Esophagus muscularis mucosa (tissue), 4 donors: Measurements from ENCODE around the gene NUDT21. TPM values are rescaled to one million over a fixed set of nuclear protein-coding genes. Genes with fewer than 3 reads are reported as not detected.

Source experiments
- DNase-seq: peaks from one replicate; pipeline ENCODE4 v3.0.0-alpha.2; 2017; ENCODE audit errors: extremely low spot score
- H3K27ac ChIP-seq, 4 donors: fragments of 200-600 bp; sonication (generic); replicated peaks in 1 of 4; 1 replicate in 3 of 4; 2 replicates in 1 of 4; pipeline ENCODE4 v1.5.1; 2016 to 2019; ENCODE audit warnings: mild to moderate bottlenecking in 1 of 4
- H3K27me3 ChIP-seq, 4 donors: fragments of 200-600 bp; sonication (generic); one replicate each; pipeline versions ENCODE4 v1.5.1 to v1.6.0; 2016 to 2019
- H3K36me3 ChIP-seq, 4 donors: fragments of 200-600 bp; sonication (generic); one replicate each; pipeline ENCODE4 v1.5.1; 2016 to 2019
- H3K4me1 ChIP-seq, 4 donors: fragments of 200-600 bp; sonication (generic); one replicate each; pipeline ENCODE4 v1.5.1; 2016 to 2019
- H3K4me3 ChIP-seq, 4 donors: fragments of 200-600 bp; sonication (generic); 1 replicate in 2 of 4; 2 replicates in 2 of 4; pipeline ENCODE4 v1.5.1; 2016 to 2019; ENCODE audit warnings: mild to moderate bottlenecking in 4 of 4, moderate library complexity in 1 of 4
- H3K9me3 ChIP-seq, 4 donors: fragments of 200-600 bp; sonication (generic); 1 replicate in 3 of 4; 2 replicates in 1 of 4; pipeline ENCODE4 v1.5.1; 2016 to 2019
- EP300 ChIP-seq: sonication (generic); formaldehyde crosslinking; IDR thresholded peaks from one replicate; pipeline ENCODE4 v1.6.1; 2017; ENCODE audit warnings: antibody characterized with exemption
- POLR2A ChIP-seq: fragments of 450-650 bp; IDR thresholded peaks from one replicate; pipeline ENCODE4 v1.6.1; 2017; ENCODE audit warnings: antibody characterized with exemption, moderate library complexity, mild to moderate bottlenecking, low read depth
- POLR2AphosphoS5 ChIP-seq, 2 donors: sonication (generic); formaldehyde crosslinking; IDR thresholded peaks; one replicate each; pipeline ENCODE4 v1.6.1; 2017; ENCODE audit warnings: antibody characterized with exemption in 2 of 2
- WGBS: methylation state at CpG from one replicate; pipeline ENCODE4 v1.1.5; 2018; 5-methylcytosine and 5-hydroxymethylcytosine counted together
- intact Hi-C: fragments of 100-400 bp; cut with DNase I; formaldehyde crosslinking; loops from one replicate; pipeline ENCODE4 v1.15.1; 2023
- total RNA-seq, 4 donors: library from RNA; depleted of rRNA; stranded (reverse); fragments of >200 nt; gene quantifications; one replicate each; pipeline versions ENCODE4 v1.1.0 to v1.2.1, GENCODE V29; 2016
- TF ChIP-seq, protein P1 (sequence below), 3 experiments: fragments of 200-600 bp in 2 of 3; fragments of 450-650 bp in 1 of 3; sonication (generic) in 2 of 3; IDR thresholded peaks; one replicate each; pipeline ENCODE4 v1.5.1; 2017 to 2019; ENCODE audit warnings: antibody characterized with exemption in 3 of 3, mild to moderate bottlenecking in 2 of 3, moderate library complexity in 1 of 3

The NUDT21 gene
- total RNA-seq, 4 donors from 2014 or later: 35.5 to 46.7 (median 39.9) TPM

DNA sequence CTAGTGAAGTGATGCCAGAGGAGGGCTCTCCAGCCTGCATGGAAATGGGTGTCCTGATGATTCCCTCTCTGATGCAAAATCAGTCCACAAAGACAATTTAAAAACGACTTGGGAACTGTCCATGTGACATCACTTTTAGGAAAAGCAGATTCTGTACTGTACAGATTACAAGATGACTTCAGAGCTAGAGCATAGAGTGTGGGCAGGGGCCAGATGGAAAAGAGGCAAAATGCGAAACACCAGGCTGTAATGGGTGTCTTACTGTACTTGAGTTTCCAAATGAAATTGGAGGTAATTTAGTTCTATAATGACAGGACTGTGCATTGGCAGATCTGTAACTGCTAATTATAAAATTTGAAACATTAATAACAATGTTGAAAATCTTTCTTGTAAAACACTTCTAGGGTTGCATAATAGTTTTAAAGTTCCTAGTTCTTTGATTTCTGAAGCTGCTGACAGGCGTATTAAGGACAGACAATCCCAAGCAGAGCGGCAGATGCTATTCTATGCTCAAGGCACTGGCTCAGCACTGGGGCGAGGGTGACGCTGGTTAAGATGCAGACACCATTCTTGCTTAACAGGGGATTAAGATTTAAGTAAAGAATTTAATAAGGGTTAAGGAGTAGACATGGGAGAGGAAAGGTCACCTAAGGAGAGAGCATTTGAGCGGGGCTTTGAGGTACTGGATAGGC lies 29.8 kb upstream of the NUDT21 start:
- DNase-seq: no peak
- Histone ChIP-seq H3K27me3 (no peaks in the 10 kb centered on the region), H3K4me1 (no peaks in the 10 kb centered on the region), H3K36me3 (peaks cover 47 to 96% (median 81%) of the 10 kb centered on the region in 4 donors), H3K9me3 (no peaks in the 10 kb centered on the region), H3K27ac (no peak overlapping the region), H3K4me3 (no peak overlapping the region)
- intact Hi-C loops: no loop called here
- WGBS: 88% methylated on average over 7 of the region's 7 CpGs
- no peak for TF ChIP-seq POLR2AphosphoS5 (IDR thresholded peaks at IDR 0.05)
- no peak for TF ChIP-seq POLR2A
- TF ChIP-seq, protein P1, sequence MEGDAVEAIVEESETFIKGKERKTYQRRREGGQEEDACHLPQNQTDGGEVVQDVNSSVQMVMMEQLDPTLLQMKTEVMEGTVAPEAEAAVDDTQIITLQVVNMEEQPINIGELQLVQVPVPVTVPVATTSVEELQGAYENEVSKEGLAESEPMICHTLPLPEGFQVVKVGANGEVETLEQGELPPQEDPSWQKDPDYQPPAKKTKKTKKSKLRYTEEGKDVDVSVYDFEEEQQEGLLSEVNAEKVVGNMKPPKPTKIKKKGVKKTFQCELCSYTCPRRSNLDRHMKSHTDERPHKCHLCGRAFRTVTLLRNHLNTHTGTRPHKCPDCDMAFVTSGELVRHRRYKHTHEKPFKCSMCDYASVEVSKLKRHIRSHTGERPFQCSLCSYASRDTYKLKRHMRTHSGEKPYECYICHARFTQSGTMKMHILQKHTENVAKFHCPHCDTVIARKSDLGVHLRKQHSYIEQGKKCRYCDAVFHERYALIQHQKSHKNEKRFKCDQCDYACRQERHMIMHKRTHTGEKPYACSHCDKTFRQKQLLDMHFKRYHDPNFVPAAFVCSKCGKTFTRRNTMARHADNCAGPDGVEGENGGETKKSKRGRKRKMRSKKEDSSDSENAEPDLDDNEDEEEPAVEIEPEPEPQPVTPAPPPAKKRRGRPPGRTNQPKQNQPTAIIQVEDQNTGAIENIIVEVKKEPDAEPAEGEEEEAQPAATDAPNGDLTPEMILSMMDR (IDR thresholded peaks at IDR 0.05): no peak
- no peak for TF ChIP-seq EP300

DNA sequence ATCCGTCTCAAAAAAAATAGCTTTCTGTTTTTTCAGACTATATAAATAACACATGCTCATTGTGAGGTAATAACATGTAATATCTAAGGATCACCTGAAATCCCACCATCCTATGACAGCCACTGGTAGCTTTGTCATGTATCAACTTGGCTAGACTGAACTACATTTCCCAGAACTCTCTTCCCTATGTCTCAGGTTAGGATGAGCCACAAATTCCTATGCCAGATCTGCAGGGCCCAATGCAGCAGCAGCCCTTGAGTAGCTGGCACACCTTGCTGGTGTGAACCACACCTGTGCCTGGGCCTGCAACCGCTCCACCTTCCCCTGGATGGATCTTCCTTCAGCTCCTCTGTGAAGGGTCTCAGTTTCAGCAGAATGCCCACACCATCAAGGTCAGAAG lies 28.3 kb upstream of the NUDT21 start:
- intact Hi-C loops: no loop called here
- no peak overlapping the region for H3K4me3 ChIP-seq
- no peak overlapping the region for H3K27ac ChIP-seq
- no peaks in the 10 kb centered on the region for H3K27me3 ChIP-seq
- no peak for DNase-seq
- no peaks in the 10 kb centered on the region for H3K9me3 ChIP-seq
- WGBS: 95% methylated on average over 2 of the region's 2 CpGs
- H3K4me1 ChIP-seq: no peaks in the 10 kb centered on the region
- TF ChIP-seq EP300: no peak
- TF ChIP-seq, protein P1 (IDR thresholded peaks at IDR 0.05): no peak
- no peak for TF ChIP-seq POLR2A
- no peak for TF ChIP-seq POLR2AphosphoS5 (IDR thresholded peaks at IDR 0.05)
- peaks cover 52 to 98% (median 86%) of the 10 kb centered on the region in 4 donors for H3K36me3 ChIP-seq

DNA sequence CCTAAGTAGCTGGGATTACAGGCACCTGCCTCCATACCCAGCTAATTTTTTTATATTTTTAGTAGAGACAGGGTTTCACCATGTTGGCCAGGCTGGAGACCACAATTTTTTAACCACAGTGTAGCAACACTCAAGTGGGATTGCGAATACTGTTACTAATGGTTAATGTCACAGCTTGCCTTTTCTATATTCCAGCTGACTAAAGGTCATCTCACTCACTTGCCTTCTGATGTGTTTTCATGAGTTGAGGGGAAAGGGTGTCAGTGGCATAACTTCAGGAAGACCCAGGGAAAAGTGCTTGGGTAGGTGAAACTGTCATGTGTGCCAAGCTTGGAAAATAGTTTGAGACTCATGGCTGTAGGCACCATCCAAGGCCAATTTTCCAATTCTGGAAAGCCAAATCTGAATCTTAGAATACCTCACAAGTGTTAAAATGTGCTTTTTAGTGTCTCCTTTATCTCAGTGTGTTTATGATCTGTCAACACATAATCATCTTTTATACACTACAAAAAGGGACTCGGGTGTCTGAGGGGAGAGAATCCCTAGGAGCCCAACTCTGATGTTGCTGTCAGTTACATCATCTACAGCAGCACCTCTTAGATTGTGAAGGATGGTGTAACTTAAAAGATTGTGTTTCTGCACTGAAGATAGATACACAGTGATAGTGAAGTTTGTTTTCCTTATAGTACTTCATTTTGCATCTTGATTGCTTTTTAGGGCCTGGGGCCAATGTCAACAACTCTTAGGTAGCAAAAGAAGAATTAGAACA lies 27.3 kb upstream of the NUDT21 start:
- H3K9me3 ChIP-seq: no peaks in the 10 kb centered on the region

DNA sequence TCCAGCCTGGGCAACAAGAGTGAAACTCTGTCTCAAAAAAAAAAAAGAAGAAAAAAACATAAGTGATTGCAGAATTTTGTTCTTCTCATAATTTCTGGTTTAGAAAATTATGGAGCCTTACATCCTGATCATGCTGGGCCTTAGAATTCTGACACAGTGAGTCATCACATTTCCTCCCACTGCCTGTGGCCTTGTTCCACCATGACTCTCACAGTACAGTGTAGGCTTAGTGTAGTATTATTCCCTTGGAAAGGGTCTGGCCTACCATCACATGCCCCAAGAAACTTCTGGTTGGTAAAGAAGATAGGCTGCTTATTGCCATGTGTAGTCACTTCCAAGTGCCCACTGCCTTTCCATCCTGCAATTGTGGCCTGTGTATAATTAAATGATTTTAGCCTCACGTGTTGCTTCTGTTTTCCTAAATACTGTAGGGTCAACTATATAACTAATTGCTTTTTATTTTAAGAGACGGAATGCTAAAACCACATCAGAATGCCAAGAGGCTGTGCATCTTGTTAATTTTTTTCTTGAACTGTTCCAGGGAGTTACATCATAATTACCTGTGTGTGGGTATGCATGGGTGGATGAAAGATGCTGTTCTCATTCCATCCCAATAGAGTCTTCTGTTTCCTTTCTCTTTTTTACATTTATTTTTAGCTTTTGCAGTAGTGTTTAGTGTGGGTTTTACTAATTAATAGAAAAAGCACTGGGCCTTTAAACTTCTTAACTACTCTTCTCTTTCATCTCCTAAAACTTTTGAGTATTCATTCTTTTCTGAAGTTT lies 26.2 kb upstream of the NUDT21 start:
- no peaks in the 10 kb centered on the region for H3K4me1 ChIP-seq
- peaks cover 47 to 98% (median 86%) of the 10 kb centered on the region in 4 donors for H3K36me3 ChIP-seq
- H3K27me3 ChIP-seq: no peaks in the 10 kb centered on the region
- DNase-seq: no peak
- TF ChIP-seq, protein P1 (IDR thresholded peaks at IDR 0.05): no peak
- TF ChIP-seq POLR2A (no peak), EP300 (no peak)
- 91% methylated on average over 2 of the region's 2 CpGs for WGBS
- H3K9me3 ChIP-seq: no peaks in the 10 kb centered on the region
- H3K27ac ChIP-seq: no peak overlapping the region
- no peak overlapping the region for H3K4me3 ChIP-seq
- intact Hi-C loops: no loop called here

More for the DNA sequence above, 27.3 kb upstream of the NUDT21 start:
- Histone ChIP-seq H3K27ac (no peak overlapping the region), H3K27me3 (no peaks in the 10 kb centered on the region), H3K36me3 (peaks cover 45 to 98% (median 86%) of the 10 kb centered on the region in 4 donors), H3K4me1 (no peaks in the 10 kb centered on the region), H3K4me3 (no peak overlapping the region)
- intact Hi-C loops: no loop called here
- DNase-seq: no peak
- 61% methylated on average over 2 of the region's 2 CpGs for WGBS
- TF ChIP-seq POLR2A (no peak), POLR2AphosphoS5 (IDR thresholded peaks at IDR 0.05) (no peak), EP300 (no peak)
- TF ChIP-seq, protein P1 (IDR thresholded peaks at IDR 0.05): no peak
